WTC11 (cell line): ENCODE data around the gene GLRX2.

Experiments
- ATF3 ChIP-seq: sonication (generic); formaldehyde crosslinking; conservative IDR thresholded peaks from 2 replicates; pipeline ENCODE4 v1.8.1; 2022; ENCODE audit warnings: mild to moderate bottlenecking, missing genetic modification reagents
- CTCF ChIP-seq: fragments of 200-600 bp; IDR thresholded peaks from 2 replicates; pipeline ENCODE4 v1.8.0; 2022; ENCODE audit warnings: antibody characterized with exemption
- E2F1 ChIP-seq: sonication (generic); formaldehyde crosslinking; IDR thresholded peaks from 2 replicates; pipeline ENCODE4 v1.8.0; 2022; ENCODE audit warnings: mild to moderate bottlenecking, missing genetic modification reagents
- E2F4 ChIP-seq: sonication (generic); formaldehyde crosslinking; IDR thresholded peaks from 2 replicates; pipeline ENCODE4 v1.8.1; 2022; ENCODE audit warnings: low read depth, mild to moderate bottlenecking, moderate library complexity, missing genetic modification reagents, borderline replicate concordance
- MXD4 ChIP-seq: fragments of 250-450 bp; sonication (Bioruptor Pico); IDR thresholded peaks from 2 replicates; pipeline ENCODE4 v1.8.0; 2021; ENCODE audit warnings: mild to moderate bottlenecking, moderate library complexity, borderline replicate concordance
- NFYB ChIP-seq: sonication (generic); formaldehyde crosslinking; conservative IDR thresholded peaks from 2 replicates; pipeline ENCODE4 v1.8.0; 2022; ENCODE audit warnings: low read depth, missing genetic modification reagents
- NR3C1 ChIP-seq: sonication (generic); formaldehyde crosslinking; conservative IDR thresholded peaks from 2 replicates; pipeline ENCODE4 v1.8.1; 2023; ENCODE audit warnings: low read depth, mild to moderate bottlenecking, missing genetic modification reagents
- SMAD3 ChIP-seq: sonication (generic); formaldehyde crosslinking; IDR thresholded peaks from 2 replicates; pipeline ENCODE4 v1.8.0; 2022; ENCODE audit warnings: missing genetic modification reagents, mild to moderate bottlenecking, borderline replicate concordance
- SMAD4 ChIP-seq: sonication (generic); formaldehyde crosslinking; IDR thresholded peaks from 2 replicates; pipeline ENCODE4 v1.8.0; 2022; ENCODE audit warnings: mild to moderate bottlenecking, missing genetic modification reagents
- TEAD4 ChIP-seq: sonication (generic); formaldehyde crosslinking; IDR thresholded peaks from 2 replicates; pipeline ENCODE4 v1.8.0; 2022; ENCODE audit warnings: mild to moderate bottlenecking, missing genetic modification reagents
- TP53 ChIP-seq: sonication (generic); formaldehyde crosslinking; IDR thresholded peaks from 2 replicates; pipeline ENCODE4 v1.8.1; 2023; ENCODE audit warnings: mild to moderate bottlenecking, missing genetic modification reagents
- USF2 ChIP-seq: sonication (generic); formaldehyde crosslinking; IDR thresholded peaks from 2 replicates; pipeline ENCODE4 v1.8.1; 2023; ENCODE audit warnings: mild to moderate bottlenecking, missing genetic modification reagents, moderate library complexity

- TF ChIP-seq SMAD3 (CRISPR knock-in tag) (no peak), E2F1 (no peak), CTCF (no peak), TEAD4 (no peak), NFYB (CRISPR knock-in tag) (no peak), USF2 (CRISPR knock-in tag) (no peak), NR3C1 (no peak), SMAD4 (no peak), TP53 (no peak), MXD4 (no peak), E2F4 (CRISPR knock-in tag) (no peak), ATF3 (CRISPR knock-in tag) (no peak)
Measured at GRCh38 chr1:193115629-193116227, 10.5 kb upstream of the GLRX2 start.
